PC-3 (cell line): ENCODE results near the gene SELL.
"Not testable (repeated sequence)": the region's sequence is repeated elsewhere in the genome, so short reads cannot be mapped to it uniquely, and the experiment has no call there.

Experiments
- EZH2 ChIP-seq: fragments of 300-600 bp; sonication (generic); IDR thresholded peaks from one replicate; pipeline ENCODE4 v1.6.1; 2017; ENCODE audit warnings: antibody characterized with exemption, mild to moderate bottlenecking, low read length; ENCODE audit not compliant: unreplicated experiment
- TF ChIP-seq, protein P1 (sequence below): fragments of 300-600 bp; sonication (generic); conservative IDR thresholded peaks from 2 replicates; pipeline ENCODE4 v1.5.1; 2017; ENCODE audit warnings: antibody characterized with exemption, low read depth, mild to moderate bottlenecking, low read length

DNA sequence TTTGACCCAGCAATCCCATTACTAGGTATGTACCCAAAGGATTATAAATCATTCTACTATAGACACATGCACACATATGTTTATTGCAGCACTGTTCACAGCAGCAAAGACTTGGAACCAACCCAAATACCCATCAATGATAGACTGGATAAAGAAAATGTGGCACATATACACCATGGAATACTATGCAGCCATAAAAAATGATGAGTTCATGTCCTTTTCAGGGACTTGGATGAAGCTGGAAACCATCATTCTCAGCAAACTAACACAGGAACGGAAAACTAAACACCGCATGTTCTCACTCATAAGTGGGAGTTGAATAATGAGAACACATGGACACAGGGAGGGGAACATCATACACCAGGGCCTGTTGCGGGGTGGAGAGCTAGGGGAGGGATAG, 41.2 kb downstream of the SELL start:
- TF ChIP-seq, protein P1, sequence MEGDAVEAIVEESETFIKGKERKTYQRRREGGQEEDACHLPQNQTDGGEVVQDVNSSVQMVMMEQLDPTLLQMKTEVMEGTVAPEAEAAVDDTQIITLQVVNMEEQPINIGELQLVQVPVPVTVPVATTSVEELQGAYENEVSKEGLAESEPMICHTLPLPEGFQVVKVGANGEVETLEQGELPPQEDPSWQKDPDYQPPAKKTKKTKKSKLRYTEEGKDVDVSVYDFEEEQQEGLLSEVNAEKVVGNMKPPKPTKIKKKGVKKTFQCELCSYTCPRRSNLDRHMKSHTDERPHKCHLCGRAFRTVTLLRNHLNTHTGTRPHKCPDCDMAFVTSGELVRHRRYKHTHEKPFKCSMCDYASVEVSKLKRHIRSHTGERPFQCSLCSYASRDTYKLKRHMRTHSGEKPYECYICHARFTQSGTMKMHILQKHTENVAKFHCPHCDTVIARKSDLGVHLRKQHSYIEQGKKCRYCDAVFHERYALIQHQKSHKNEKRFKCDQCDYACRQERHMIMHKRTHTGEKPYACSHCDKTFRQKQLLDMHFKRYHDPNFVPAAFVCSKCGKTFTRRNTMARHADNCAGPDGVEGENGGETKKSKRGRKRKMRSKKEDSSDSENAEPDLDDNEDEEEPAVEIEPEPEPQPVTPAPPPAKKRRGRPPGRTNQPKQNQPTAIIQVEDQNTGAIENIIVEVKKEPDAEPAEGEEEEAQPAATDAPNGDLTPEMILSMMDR: not testable (repeated sequence)
- TF ChIP-seq EZH2: not testable (repeated sequence)
